ENCODE measurements around the gene FAM8A1. TPM values are rescaled to one million over a fixed set of nuclear protein-coding genes. Genes with fewer than 3 reads are reported as not detected.

Gene FAM8A1
- polyA plus RNA-seq, 1 of the 3 experiments (the other 2 are of a cell fraction), result 5.0 TPM

DNA sequence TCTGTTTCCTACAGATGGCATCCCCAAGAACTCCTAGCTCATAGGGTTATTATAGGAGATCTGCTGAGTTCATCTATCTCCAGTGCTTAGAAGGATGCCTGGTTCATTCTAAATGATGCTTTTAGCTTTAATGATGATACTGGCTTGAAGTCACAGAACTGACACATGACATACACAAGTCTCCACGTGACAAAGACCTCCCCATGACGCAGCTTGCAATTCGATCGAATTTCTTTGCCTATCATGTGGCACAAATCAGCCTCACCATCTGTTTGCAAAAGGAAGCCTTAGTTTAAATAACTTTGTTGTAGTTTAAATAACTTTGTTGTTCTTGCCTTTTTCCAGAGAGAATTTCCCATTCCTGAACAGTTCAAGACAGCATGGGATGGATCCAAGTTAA lies 44.1 kb upstream of the FAM8A1 start:
- Histone ChIP-seq H3K9me3 (no peaks in the 10 kb centered on the region), H3K4me1 (ENCODE audit: control insufficient read depth in 1 of 2, insufficient read depth in 2 of 2, low read depth in 1 of 2, low read length in 1 of 2) (no peaks in the 10 kb centered on the region), H3K27ac (ENCODE audit: low read depth in 2 of 2, low read length in 1 of 2) (no peak overlapping the region), H3K4me3 (ENCODE audit: low read depth in 2 of 2, low read length in 1 of 2) (no peak overlapping the region), H4K20me1 (ENCODE audit: insufficient read depth) (no peaks in the 10 kb centered on the region), H3K36me3 (replicated peaks in 1 of 2; ENCODE audit: control insufficient read depth in 1 of 2, insufficient read depth in 2 of 2, low read length in 1 of 2) (peaks cover 3 to 5% of the 10 kb centered on the region in 2 experiments), H3K27me3 (ENCODE audit: insufficient read depth) (no peaks in the 10 kb centered on the region), H3K79me2 (ENCODE audit: insufficient read depth) (no peaks in the 10 kb centered on the region), H3K9me2 (no peaks in the 10 kb centered on the region), H3K4me2 (no peak overlapping the region), H2AFZ (ENCODE audit: low read depth) (no peak overlapping the region), H3F3A (replicated peaks; ENCODE audit: insufficient read depth) (no peaks in the 10 kb centered on the region), H3K9ac (no peak overlapping the region)
- ChIA-PET POLR2A (no interaction called here), CTCF (no interaction called here)
- TF ChIP-seq FOXM1 (IDR thresholded peaks at IDR 0.05; ENCODE audit: low read depth) (no peak), RCOR1 (IDR thresholded peaks at IDR 0.05; ENCODE audit: low read length) (no peak), POLR2AphosphoS5 (IDR thresholded peaks at IDR 0.05; ENCODE audit: low read depth, low read length) (no peak), FOXJ3 (CRISPR knock-in tag; IDR thresholded peaks at IDR 0.05) (no peak), ZBTB33 (IDR thresholded peaks at IDR 0.05; ENCODE audit: borderline replicate concordance, low read depth) (no peak), YY1 (IDR thresholded peaks at IDR 0.05; ENCODE audit: low read depth) (no peak), GATA2 (CRISPR knock-in tag; IDR thresholded peaks at IDR 0.05) (no peak), ELF1 (IDR thresholded peaks at IDR 0.05) (no peak), MEF2A (IDR thresholded peaks at IDR 0.05; ENCODE audit: borderline replicate concordance, low read depth) (no peak), NFIC (IDR thresholded peaks at IDR 0.05; ENCODE audit: borderline replicate concordance) (no peak), EZH2phosphoT487 (IDR thresholded peaks at IDR 0.05; ENCODE audit: borderline replicate concordance, low read depth) (no peak), EP300 (IDR thresholded peaks at IDR 0.05; ENCODE audit: borderline replicate concordance in 1 of 2, low read depth in 1 of 2, low read length in 1 of 2) (no peak), JUND (IDR thresholded peaks at IDR 0.05) (no peak)
- TF ChIP-seq, protein P1, sequence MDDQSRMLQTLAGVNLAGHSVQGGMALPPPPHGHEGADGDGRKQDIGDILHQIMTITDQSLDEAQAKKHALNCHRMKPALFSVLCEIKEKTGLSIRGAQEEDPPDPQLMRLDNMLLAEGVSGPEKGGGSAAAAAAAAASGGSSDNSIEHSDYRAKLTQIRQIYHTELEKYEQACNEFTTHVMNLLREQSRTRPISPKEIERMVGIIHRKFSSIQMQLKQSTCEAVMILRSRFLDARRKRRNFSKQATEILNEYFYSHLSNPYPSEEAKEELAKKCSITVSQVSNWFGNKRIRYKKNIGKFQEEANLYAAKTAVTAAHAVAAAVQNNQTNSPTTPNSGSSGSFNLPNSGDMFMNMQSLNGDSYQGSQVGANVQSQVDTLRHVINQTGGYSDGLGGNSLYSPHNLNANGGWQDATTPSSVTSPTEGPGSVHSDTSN (IDR thresholded peaks at IDR 0.05), result no peak
- TF ChIP-seq, protein P2, sequence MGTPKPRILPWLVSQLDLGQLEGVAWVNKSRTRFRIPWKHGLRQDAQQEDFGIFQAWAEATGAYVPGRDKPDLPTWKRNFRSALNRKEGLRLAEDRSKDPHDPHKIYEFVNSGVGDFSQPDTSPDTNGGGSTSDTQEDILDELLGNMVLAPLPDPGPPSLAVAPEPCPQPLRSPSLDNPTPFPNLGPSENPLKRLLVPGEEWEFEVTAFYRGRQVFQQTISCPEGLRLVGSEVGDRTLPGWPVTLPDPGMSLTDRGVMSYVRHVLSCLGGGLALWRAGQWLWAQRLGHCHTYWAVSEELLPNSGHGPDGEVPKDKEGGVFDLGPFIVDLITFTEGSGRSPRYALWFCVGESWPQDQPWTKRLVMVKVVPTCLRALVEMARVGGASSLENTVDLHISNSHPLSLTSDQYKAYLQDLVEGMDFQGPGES (IDR thresholded peaks at IDR 0.05; ENCODE audit: low read depth, low read length), result no peak
- 83% methylated on average over 4 of the region's 4 CpGs for WGBS (ENCODE audit: low lambda C conversion rate)
- DNase-seq, result no peak

DNA sequence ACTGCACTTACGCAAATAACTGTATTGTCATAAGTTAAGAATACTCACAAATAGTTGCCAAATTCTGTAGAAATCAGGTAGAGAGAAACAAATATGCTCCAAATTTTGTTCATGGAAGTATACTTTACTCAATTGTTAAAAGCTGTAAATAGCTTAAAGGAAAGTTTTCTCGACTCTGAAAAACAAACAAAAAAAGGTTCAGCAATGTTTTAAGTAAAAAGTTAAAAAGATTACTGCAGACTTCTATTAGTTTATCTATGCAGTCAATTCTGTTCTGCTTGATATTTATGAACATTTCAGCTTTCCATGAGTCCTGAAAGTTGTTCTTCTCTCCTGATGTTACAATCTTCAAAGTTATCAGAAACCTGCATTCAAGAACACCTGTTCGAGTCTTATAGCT lies 37.5 kb upstream of the FAM8A1 start:
- DNase-seq, result no peak
- Histone ChIP-seq H3K9me2 (no peaks in the 10 kb centered on the region), H3K27me3 (ENCODE audit: insufficient read depth) (no peaks in the 10 kb centered on the region), H3K9ac (no peak overlapping the region), H3F3A (replicated peaks; ENCODE audit: insufficient read depth) (no peaks in the 10 kb centered on the region), H3K9me3 (peaks cover 7% of the 10 kb centered on the region), H3K79me2 (ENCODE audit: insufficient read depth) (no peaks in the 10 kb centered on the region), H3K4me3 (ENCODE audit: low read depth in 2 of 2, low read length in 1 of 2) (no peak overlapping the region), H3K36me3 (replicated peaks in 1 of 2; ENCODE audit: control insufficient read depth in 1 of 2, insufficient read depth in 2 of 2, low read length in 1 of 2) (no peaks in the 10 kb centered on the region), H4K20me1 (ENCODE audit: insufficient read depth) (no peaks in the 10 kb centered on the region), H3K4me2 (no peak overlapping the region), H3K27ac (ENCODE audit: low read depth in 2 of 2, low read length in 1 of 2) (no peak overlapping the region), H3K4me1 (ENCODE audit: control insufficient read depth in 1 of 2, insufficient read depth in 2 of 2, low read depth in 1 of 2, low read length in 1 of 2) (no peaks in the 10 kb centered on the region), H2AFZ (ENCODE audit: low read depth) (no peak overlapping the region)
- 36% methylated on average over 3 of the region's 3 CpGs for whole genome bisulfite sequencing (ENCODE audit: low lambda C conversion rate)
- ChIA-PET POLR2A (no interaction called here), CTCF (no interaction called here)
- TF ChIP-seq GATA2 (CRISPR knock-in tag; IDR thresholded peaks at IDR 0.05) (no peak), YY1 (IDR thresholded peaks at IDR 0.05; ENCODE audit: low read depth) (no peak), RFX5 (IDR thresholded peaks at IDR 0.05; ENCODE audit: low read length) (no peak), TCF12 (IDR thresholded peaks at IDR 0.05) (no peak), FOXJ3 (CRISPR knock-in tag; IDR thresholded peaks at IDR 0.05) (no peak), RXRA (IDR thresholded peaks at IDR 0.05; ENCODE audit: borderline replicate concordance, low read depth) (no peak), SIN3A (IDR thresholded peaks at IDR 0.05; ENCODE audit: borderline replicate concordance, low read depth, low read length) (no peak), EP300 (IDR thresholded peaks at IDR 0.05; ENCODE audit: borderline replicate concordance in 1 of 2, low read depth in 1 of 2, low read length in 1 of 2) (no peak), MEF2A (IDR thresholded peaks at IDR 0.05; ENCODE audit: borderline replicate concordance, low read depth) (no peak), RAD21 (IDR thresholded peaks at IDR 0.05; ENCODE audit: low read length) (no peak), MXI1 (IDR thresholded peaks at IDR 0.05; ENCODE audit: low read depth, low read length) (no peak)
- TF ChIP-seq, protein P1 (IDR thresholded peaks at IDR 0.05), result no peak
- TF ChIP-seq, protein P3, sequence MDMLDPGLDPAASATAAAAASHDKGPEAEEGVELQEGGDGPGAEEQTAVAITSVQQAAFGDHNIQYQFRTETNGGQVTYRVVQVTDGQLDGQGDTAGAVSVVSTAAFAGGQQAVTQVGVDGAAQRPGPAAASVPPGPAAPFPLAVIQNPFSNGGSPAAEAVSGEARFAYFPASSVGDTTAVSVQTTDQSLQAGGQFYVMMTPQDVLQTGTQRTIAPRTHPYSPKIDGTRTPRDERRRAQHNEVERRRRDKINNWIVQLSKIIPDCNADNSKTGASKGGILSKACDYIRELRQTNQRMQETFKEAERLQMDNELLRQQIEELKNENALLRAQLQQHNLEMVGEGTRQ (IDR thresholded peaks at IDR 0.05; ENCODE audit: borderline replicate concordance, low read depth, low read length), result no peak
- TF ChIP-seq, protein P4, sequence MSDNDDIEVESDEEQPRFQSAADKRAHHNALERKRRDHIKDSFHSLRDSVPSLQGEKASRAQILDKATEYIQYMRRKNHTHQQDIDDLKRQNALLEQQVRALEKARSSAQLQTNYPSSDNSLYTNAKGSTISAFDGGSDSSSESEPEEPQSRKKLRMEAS (IDR thresholded peaks at IDR 0.05; ENCODE audit: low read depth), result no peak

Measured in SK-N-SH (cell line).